GM23338 (cell line): ENCODE measurements around the gene DCLK1. TPM values are rescaled to one million over a fixed set of nuclear protein-coding genes. Genes with fewer than 3 reads are reported as not detected.

ENCODE experiments used
- ATAC-seq: fragments of 200-7000 bp; cut with Tn5 transposase; 3 replicates; pipeline ENCODE4 v1.9.1; 2020
- DNase-seq: peaks from one replicate; pipeline ENCODE4 v3.0.0-alpha.2; 2015; ENCODE audit warnings: low spot score
- H2AFZ ChIP-seq: fragments of 200-600 bp; sonication (generic); 2 replicates; pipeline ENCODE4 v1.8.0; 2016; ENCODE audit warnings: antibody characterized with exemption, mild to moderate bottlenecking, moderate library complexity
- H3F3A ChIP-seq: fragments of 200-600 bp; sonication (generic); replicated peaks from 2 replicates; pipeline ENCODE4 v1.8.0; 2017; ENCODE audit warnings: antibody characterized with exemption, mixed run types, low read depth
- H3K27ac ChIP-seq: fragments of 200-600 bp; sonication (generic); 2 replicates; pipeline ENCODE4 v1.6.1; 2016; ENCODE audit warnings: low read depth
- H3K27me3 ChIP-seq: fragments of 200-600 bp; sonication (generic); 2 replicates; pipeline ENCODE4 v1.8.0; 2016; ENCODE audit warnings: mild to moderate bottlenecking, mixed run types, moderate library complexity; ENCODE audit not compliant: insufficient read depth
- H3K36me3 ChIP-seq: fragments of 200-600 bp; sonication (generic); 2 replicates; pipeline ENCODE4 v1.8.0; 2016; ENCODE audit warnings: mild to moderate bottlenecking; ENCODE audit not compliant: insufficient read depth
- H3K4me1 ChIP-seq: fragments of 200-600 bp; sonication (generic); 2 replicates; pipeline ENCODE4 v1.8.0; 2016; ENCODE audit warnings: mild to moderate bottlenecking, moderate library complexity; ENCODE audit not compliant: insufficient read depth
- H3K4me2 ChIP-seq: fragments of 200-600 bp; sonication (generic); 2 replicates; pipeline ENCODE4 v1.7.1; 2017; ENCODE audit warnings: mixed run types
- H3K4me3 ChIP-seq: fragments of 200-600 bp; sonication (generic); 2 replicates; pipeline ENCODE4 v1.6.1; 2016; ENCODE audit warnings: mixed run types
- H3K79me2 ChIP-seq: fragments of 200-600 bp; sonication (generic); replicated peaks from 2 replicates; pipeline ENCODE4 v1.8.0; 2017; ENCODE audit warnings: mild to moderate bottlenecking; ENCODE audit not compliant: insufficient read depth
- H3K9me2 ChIP-seq: fragments of 200-600 bp; sonication (generic); 2 replicates; pipeline ENCODE4 v1.8.0; 2017; ENCODE audit not compliant: insufficient read depth
- H4K20me1 ChIP-seq: fragments of 200-600 bp; sonication (generic); replicated peaks from 2 replicates; pipeline ENCODE4 v1.8.0; 2017; ENCODE audit warnings: mild to moderate bottlenecking; ENCODE audit not compliant: insufficient read depth
- H3K27ac Mint-ChIP-seq: 2 replicates; pipeline ENCODE4 v1.8.0; 2020; ENCODE audit warnings: inconsistent platforms, mild to moderate bottlenecking, moderate library complexity, mixed read lengths
- H3K27me3 Mint-ChIP-seq: 3 replicates; pipeline ENCODE4 v1.8.0; 2022; ENCODE audit warnings: low read depth, mild to moderate bottlenecking, moderate library complexity, mixed read lengths, inconsistent platforms; ENCODE audit not compliant: insufficient read depth, poor library complexity
- H3K36me3 Mint-ChIP-seq: 3 replicates; pipeline ENCODE4 v1.8.0; 2021; ENCODE audit warnings: low read depth, mild to moderate bottlenecking, inconsistent platforms, moderate library complexity, mixed read lengths
- H3K4me1 Mint-ChIP-seq: 3 replicates; pipeline ENCODE4 v1.8.0; 2020; ENCODE audit warnings: mild to moderate bottlenecking, inconsistent platforms, mixed read lengths
- H3K4me3 Mint-ChIP-seq: 3 replicates; pipeline ENCODE4 v1.8.0; 2021; ENCODE audit warnings: moderate library complexity, mild to moderate bottlenecking, inconsistent platforms, mixed read lengths
- H3K9me3 Mint-ChIP-seq: 3 replicates; pipeline ENCODE4 v1.8.0; 2020; ENCODE audit warnings: moderate library complexity, mild to moderate bottlenecking, inconsistent platforms, mixed read lengths
- CREB1 ChIP-seq: fragments of 250-450 bp; sonication (Bioruptor Pico); IDR thresholded peaks from 2 replicates; pipeline ENCODE4 v1.5.0; 2020; ENCODE audit warnings: low read depth, mild to moderate bottlenecking, moderate library complexity
- ETS1 ChIP-seq: IDR thresholded peaks from 2 replicates; pipeline ENCODE4 v1.6.1; 2016; ENCODE audit warnings: antibody characterized with exemption
- EZH2 ChIP-seq: fragments of 200-600 bp; sonication (generic); IDR thresholded peaks from one replicate; pipeline ENCODE4 v1.8.0; 2017; ENCODE audit warnings: antibody characterized with exemption, mild to moderate bottlenecking, low read depth; ENCODE audit not compliant: unreplicated experiment
- EZH2phosphoT487 ChIP-seq: fragments of 200-600 bp; sonication (generic); IDR thresholded peaks from one replicate; pipeline ENCODE4 v1.8.1; 2018; ENCODE audit warnings: antibody characterized with exemption; ENCODE audit not compliant: unreplicated experiment
- NANOG ChIP-seq: IDR thresholded peaks from 2 replicates; pipeline ENCODE4 v1.6.1; 2016; ENCODE audit warnings: antibody characterized with exemption, borderline replicate concordance
- STAT1 ChIP-seq: IDR thresholded peaks from one replicate; pipeline ENCODE4 v1.6.1; 2016; ENCODE audit warnings: antibody characterized with exemption; ENCODE audit not compliant: unreplicated experiment
- ZNF114 ChIP-seq: fragments of 250-450 bp; sonication (Bioruptor Pico); IDR thresholded peaks from 2 replicates; pipeline ENCODE4 v1.5.0; 2020; ENCODE audit warnings: mild to moderate bottlenecking, moderate library complexity
- polyA plus RNA-seq: library from polyadenylated mRNA; unstranded; fragments of >200 nt; fragmentation: Nextera tagmentation; extraction: Ambion mirVana; gene quantifications from 2 replicates; pipeline ENCODE4 v1.2.1, GENCODE V29; 2016
- total RNA-seq: library from RNA; depleted of rRNA; stranded (reverse); fragments of >200 nt; shearing (Covaris generic); gene quantifications from 2 replicates; pipeline ENCODE4 v1.2.3, GENCODE V29; 2014
- TF ChIP-seq, protein P1 (sequence below): IDR thresholded peaks from one replicate; pipeline ENCODE4 v1.6.1; 2018; ENCODE audit warnings: antibody characterized with exemption; ENCODE audit not compliant: unreplicated experiment

The DCLK1 gene
- total and polyA plus RNA-seq, 2 experiments from 2014 or later: 13.1 to 57.7 TPM

- TF ChIP-seq, protein P1, sequence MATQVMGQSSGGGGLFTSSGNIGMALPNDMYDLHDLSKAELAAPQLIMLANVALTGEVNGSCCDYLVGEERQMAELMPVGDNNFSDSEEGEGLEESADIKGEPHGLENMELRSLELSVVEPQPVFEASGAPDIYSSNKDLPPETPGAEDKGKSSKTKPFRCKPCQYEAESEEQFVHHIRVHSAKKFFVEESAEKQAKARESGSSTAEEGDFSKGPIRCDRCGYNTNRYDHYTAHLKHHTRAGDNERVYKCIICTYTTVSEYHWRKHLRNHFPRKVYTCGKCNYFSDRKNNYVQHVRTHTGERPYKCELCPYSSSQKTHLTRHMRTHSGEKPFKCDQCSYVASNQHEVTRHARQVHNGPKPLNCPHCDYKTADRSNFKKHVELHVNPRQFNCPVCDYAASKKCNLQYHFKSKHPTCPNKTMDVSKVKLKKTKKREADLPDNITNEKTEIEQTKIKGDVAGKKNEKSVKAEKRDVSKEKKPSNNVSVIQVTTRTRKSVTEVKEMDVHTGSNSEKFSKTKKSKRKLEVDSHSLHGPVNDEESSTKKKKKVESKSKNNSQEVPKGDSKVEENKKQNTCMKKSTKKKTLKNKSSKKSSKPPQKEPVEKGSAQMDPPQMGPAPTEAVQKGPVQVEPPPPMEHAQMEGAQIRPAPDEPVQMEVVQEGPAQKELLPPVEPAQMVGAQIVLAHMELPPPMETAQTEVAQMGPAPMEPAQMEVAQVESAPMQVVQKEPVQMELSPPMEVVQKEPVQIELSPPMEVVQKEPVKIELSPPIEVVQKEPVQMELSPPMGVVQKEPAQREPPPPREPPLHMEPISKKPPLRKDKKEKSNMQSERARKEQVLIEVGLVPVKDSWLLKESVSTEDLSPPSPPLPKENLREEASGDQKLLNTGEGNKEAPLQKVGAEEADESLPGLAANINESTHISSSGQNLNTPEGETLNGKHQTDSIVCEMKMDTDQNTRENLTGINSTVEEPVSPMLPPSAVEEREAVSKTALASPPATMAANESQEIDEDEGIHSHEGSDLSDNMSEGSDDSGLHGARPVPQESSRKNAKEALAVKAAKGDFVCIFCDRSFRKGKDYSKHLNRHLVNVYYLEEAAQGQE: no peak
- no peak for TF ChIP-seq ZNF114 (CRISPR knock-in tag)
Observed at GRCh38 chr13:35817642-35818607, 313.3 kb downstream of the DCLK1 start (continued).

DNA sequence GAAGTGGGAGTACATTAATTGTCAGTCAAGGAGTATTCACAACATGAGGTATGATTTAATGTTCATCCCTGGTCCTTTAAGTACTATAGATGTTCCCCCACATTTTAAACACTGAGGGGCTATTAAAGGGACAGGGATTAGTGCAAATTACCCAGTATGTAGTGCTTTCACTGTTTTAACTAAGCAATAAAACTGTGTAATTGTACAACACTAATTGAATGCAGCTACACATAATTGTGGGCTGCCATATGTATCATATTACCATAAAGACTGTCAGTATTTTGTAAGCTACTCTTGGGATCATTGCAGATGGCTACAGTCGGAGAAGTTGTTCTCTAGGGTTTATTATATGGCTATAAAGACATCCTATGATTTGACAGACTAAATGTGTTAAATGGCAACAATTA, 316.6 kb downstream of the DCLK1 start:
- no peak overlapping the region for H3K4me2 ChIP-seq
- no peak for DNase-seq
- H3K27me3 ChIP-seq: no peaks in the 10 kb centered on the region
- no peak overlapping the region for H3K4me3 ChIP-seq
- H3K4me1 Mint-ChIP-seq: peaks cover 5% of the 10 kb centered on the region
- H3F3A ChIP-seq: no peaks in the 10 kb centered on the region
- H3K9me2 ChIP-seq: no peaks in the 10 kb centered on the region
- no peaks in the 10 kb centered on the region for H3K4me1 ChIP-seq
- H3K27ac Mint-ChIP-seq: no peak overlapping the region
- TF ChIP-seq EZH2: no peak
- no peak for TF ChIP-seq STAT1
- TF ChIP-seq EZH2phosphoT487: no peak
- no peak for TF ChIP-seq CREB1 (CRISPR knock-in tag)
- no peak for TF ChIP-seq ETS1
- TF ChIP-seq NANOG: no peak
- no peak overlapping the region for H3K27ac ChIP-seq
- no peaks in the 10 kb centered on the region for H3K79me2 ChIP-seq
- no peak overlapping the region for H2AFZ ChIP-seq
- no peaks in the 10 kb centered on the region for H4K20me1 ChIP-seq
- H3K36me3 Mint-ChIP-seq: no peaks in the 10 kb centered on the region; the same call in 2 of the 3 replicates
- no peak for ATAC-seq
- no peaks in the 10 kb centered on the region for H3K9me3 Mint-ChIP-seq
- no peaks in the 10 kb centered on the region for H3K36me3 ChIP-seq
- no peaks in the 10 kb centered on the region for H3K27me3 Mint-ChIP-seq
- H3K4me3 Mint-ChIP-seq: no peak overlapping the region
